Activated CD4-positive, alpha-beta T cell treated with anti-CD3 and anti-CD28 coated beads for 24 hours (primary cell): ENCODE results near the gene NTM.

Experiments
- DNase-seq, 2 donors: peaks; one replicate each; pipeline ENCODE4 v3.0.0-alpha.2; 2020; ENCODE audit warnings: low read depth in 2 of 2

Gene NTM

GRCh38 chr11:131770801-131771200, 400.4 kb downstream of the NTM start:
- DNase-seq = no peak

GRCh38 chr11:131771471-131771870, 401.1 kb downstream of the NTM start:
- no peak for DNase-seq

GRCh38 chr11:131773626-131774025, 403.2 kb downstream of the NTM start:
- DNase-seq = no peak

GRCh38 chr11:131776211-131776610, 405.8 kb downstream of the NTM start:
- DNase-seq = no peak

- DNase-seq = no peak
Measured at GRCh38 chr11:131785801-131786200, 415.4 kb downstream of the NTM start.

- DNase-seq = no peak
Measured at GRCh38 chr11:131787119-131787518, 416.7 kb downstream of the NTM start.

- DNase-seq = no peak
Measured at GRCh38 chr11:131790586-131790985, 420.2 kb downstream of the NTM start.

GRCh38 chr11:131792243-131792642, 421.8 kb downstream of the NTM start:
- no peak for DNase-seq

- DNase-seq = no peak
Measured at GRCh38 chr11:131796089-131796488, 425.7 kb downstream of the NTM start.

GRCh38 chr11:131796541-131796940, 426.1 kb downstream of the NTM start:
- DNase-seq = no peak

- DNase-seq = no peak
Measured at GRCh38 chr11:131800452-131800851, 430.0 kb downstream of the NTM start.

GRCh38 chr11:131802440-131803115, 432.2 kb downstream of the NTM start:
- DNase-seq = no peak

- no peak for DNase-seq
Measured at GRCh38 chr11:131807876-131808275, 437.5 kb downstream of the NTM start.

GRCh38 chr11:131808470-131808869, 438.1 kb downstream of the NTM start:
- DNase-seq = no peak

- no peak for DNase-seq
Measured at GRCh38 chr11:131809203-131809918, 438.9 kb downstream of the NTM start.

- no peak for DNase-seq
Measured at GRCh38 chr11:131810541-131810940, 440.1 kb downstream of the NTM start.

- no peak for DNase-seq
Measured at GRCh38 chr11:131811383-131811782, 441.0 kb downstream of the NTM start.

- DNase-seq = no peak
Measured at GRCh38 chr11:131814108-131814507, 443.7 kb downstream of the NTM start.

- no peak for DNase-seq
Measured at GRCh38 chr11:131815590-131815989, 445.2 kb downstream of the NTM start.

- DNase-seq = no peak
Measured at GRCh38 chr11:131816051-131816450, 445.6 kb downstream of the NTM start.

- no peak for DNase-seq
Measured at GRCh38 chr11:131817687-131818188, 447.3 kb downstream of the NTM start.

- DNase-seq = no peak
Measured at GRCh38 chr11:131819865-131820264, 449.4 kb downstream of the NTM start.

GRCh38 chr11:131822506-131822905, 452.1 kb downstream of the NTM start:
- no peak for DNase-seq
